Measurements from ENCODE around the gene DDA1.

DNA sequence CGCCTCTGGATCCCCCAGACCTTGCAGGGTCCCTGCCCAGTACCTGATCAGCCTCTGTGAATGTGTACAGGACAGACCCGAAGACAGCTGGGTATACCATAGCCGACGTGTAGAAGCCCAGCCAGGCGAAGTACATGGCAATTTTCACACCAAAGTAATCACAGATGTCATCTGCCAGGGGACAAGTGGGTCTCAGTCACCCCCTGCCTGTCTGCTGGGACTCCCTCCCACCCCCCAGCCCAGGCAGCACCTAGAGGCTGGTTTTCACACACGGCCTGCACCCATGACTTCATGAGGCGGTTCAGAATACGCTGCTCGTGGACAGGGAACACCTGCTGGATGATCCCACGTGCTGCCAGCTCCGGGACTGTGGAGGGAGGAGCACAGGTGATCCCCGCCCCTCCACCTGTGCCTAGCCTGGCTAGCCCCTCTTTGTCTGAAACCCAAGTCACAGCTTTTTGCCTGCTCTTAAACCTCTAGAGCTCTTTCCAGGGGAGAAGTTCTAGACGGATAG is 21.7 kb downstream of the DDA1 start:
- TF ChIP-seq CTCF (IDR thresholded peaks at IDR 0.05) (no peak), EZH2 (IDR thresholded peaks at IDR 0.05) (no peak), EZH2phosphoT487 (IDR thresholded peaks at IDR 0.05) (no peak)
